RWPE2 (cell line): Measurements from ENCODE around the gene ITGAX.

ENCODE experiments used
- ATAC-seq: fragments of 200-7000 bp; cut with Tn5 transposase; 3 replicates; pipeline ENCODE4 v1.9.1; 2021; ENCODE audit warnings: low read depth
- DNase-seq: peaks from one replicate; pipeline ENCODE4 v3.0.0-alpha.2; 2020; ENCODE audit warnings: low spot score
- H3K27ac ChIP-seq: fragments of 450-650 bp; 2 replicates; pipeline ENCODE4 v1.5.1; 2017; ENCODE audit warnings: mild to moderate bottlenecking; ENCODE audit not compliant: poor library complexity, severe bottlenecking
- H3K27me3 ChIP-seq: fragments of 250-450 bp; sonication (Bioruptor Pico); 2 replicates; pipeline ENCODE4 v1.5.1; 2021; ENCODE audit warnings: mild to moderate bottlenecking, moderate library complexity; ENCODE audit not compliant: insufficient read depth, poor library complexity, severe bottlenecking
- H3K36me3 ChIP-seq: fragments of 250-450 bp; sonication (Bioruptor Pico); 2 replicates; pipeline ENCODE4 v1.5.1; 2020; ENCODE audit warnings: low read depth, mild to moderate bottlenecking, moderate library complexity
- H3K4me1 ChIP-seq: fragments of 250-450 bp; sonication (Bioruptor Pico); 2 replicates; pipeline ENCODE4 v1.5.1; 2021; ENCODE audit warnings: mild to moderate bottlenecking, moderate library complexity; ENCODE audit not compliant: insufficient read depth, poor library complexity, severe bottlenecking
- H3K4me3 ChIP-seq: fragments of 250-450 bp; sonication (Bioruptor Pico); 2 replicates; pipeline ENCODE4 v1.5.1; 2021; ENCODE audit warnings: mild to moderate bottlenecking, moderate library complexity; ENCODE audit not compliant: severe bottlenecking
- H3K9me3 ChIP-seq: fragments of 250-450 bp; sonication (Bioruptor Pico); 2 replicates; pipeline ENCODE4 v1.5.1; 2021; ENCODE audit warnings: mild to moderate bottlenecking, moderate library complexity; ENCODE audit not compliant: severe bottlenecking
- TF ChIP-seq, protein P1 (sequence below): fragments of 450-650 bp; IDR thresholded peaks from one replicate; pipeline ENCODE4 v1.5.1; 2017; ENCODE audit warnings: mild to moderate bottlenecking, moderate library complexity; ENCODE audit not compliant: poor library complexity, severe bottlenecking

The ITGAX gene

DNA sequence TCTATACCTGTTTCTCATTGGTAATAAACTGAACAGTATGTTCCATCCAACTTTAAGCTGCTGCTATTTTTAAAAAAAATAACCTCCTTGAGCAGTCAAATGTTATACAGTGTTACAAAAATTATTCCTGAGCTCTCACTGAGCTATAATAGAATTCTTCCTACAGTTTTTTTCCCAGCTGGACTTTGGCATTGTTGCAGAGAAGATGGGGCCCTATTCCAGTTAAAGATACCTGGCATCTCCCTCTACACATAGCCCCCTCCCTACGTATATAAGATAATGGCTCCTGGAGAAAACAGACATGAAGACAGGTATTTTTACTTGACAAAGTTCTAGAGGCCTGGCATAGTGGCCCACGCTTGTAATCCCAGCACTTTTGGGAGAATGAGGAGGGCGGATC is 74.8 kb downstream of the ITGAX start:
- Histone ChIP-seq H3K4me1 (peaks cover 3% of the 10 kb centered on the region), H3K27ac (no peak overlapping the region), H3K36me3 (no peaks in the 10 kb centered on the region), H3K9me3 (no peaks in the 10 kb centered on the region), H3K27me3 (no peaks in the 10 kb centered on the region), H3K4me3 (no peak overlapping the region)
- no peak for DNase-seq
- no peak for ATAC-seq
- TF ChIP-seq, protein P1, sequence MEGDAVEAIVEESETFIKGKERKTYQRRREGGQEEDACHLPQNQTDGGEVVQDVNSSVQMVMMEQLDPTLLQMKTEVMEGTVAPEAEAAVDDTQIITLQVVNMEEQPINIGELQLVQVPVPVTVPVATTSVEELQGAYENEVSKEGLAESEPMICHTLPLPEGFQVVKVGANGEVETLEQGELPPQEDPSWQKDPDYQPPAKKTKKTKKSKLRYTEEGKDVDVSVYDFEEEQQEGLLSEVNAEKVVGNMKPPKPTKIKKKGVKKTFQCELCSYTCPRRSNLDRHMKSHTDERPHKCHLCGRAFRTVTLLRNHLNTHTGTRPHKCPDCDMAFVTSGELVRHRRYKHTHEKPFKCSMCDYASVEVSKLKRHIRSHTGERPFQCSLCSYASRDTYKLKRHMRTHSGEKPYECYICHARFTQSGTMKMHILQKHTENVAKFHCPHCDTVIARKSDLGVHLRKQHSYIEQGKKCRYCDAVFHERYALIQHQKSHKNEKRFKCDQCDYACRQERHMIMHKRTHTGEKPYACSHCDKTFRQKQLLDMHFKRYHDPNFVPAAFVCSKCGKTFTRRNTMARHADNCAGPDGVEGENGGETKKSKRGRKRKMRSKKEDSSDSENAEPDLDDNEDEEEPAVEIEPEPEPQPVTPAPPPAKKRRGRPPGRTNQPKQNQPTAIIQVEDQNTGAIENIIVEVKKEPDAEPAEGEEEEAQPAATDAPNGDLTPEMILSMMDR = no peak

- Histone ChIP-seq H3K9me3 (no peaks in the 10 kb centered on the region), H3K4me1 (peaks cover 3% of the 10 kb centered on the region), H3K4me3 (no peak overlapping the region), H3K36me3 (no peaks in the 10 kb centered on the region), H3K27me3 (no peaks in the 10 kb centered on the region), H3K27ac (no peak overlapping the region)
- ATAC-seq (peak; percentile 24; the same call in 2 of the 3 replicates), DNase-seq (no peak)
- TF ChIP-seq, protein P1 = no peak
Measured at GRCh38 chr16:31430380-31431052, 75.5 kb downstream of the ITGAX start.
